ENCODE measurements around the gene ADAM12.

Gene ADAM12

GRCh38 chr10:126387931-126388911 is at the start of gene ADAM12:
Gene ADAM12 (minus strand): TSS chr10:126388477. CDS start chr10:126388145, 332 bp downstream.
- H3K36me3 ChIP-seq (ENCODE audit: insufficient read depth, low read length) = no peaks in the 10 kb centered on the region
- no peak within 1 kb of the TSS for H2AFZ ChIP-seq (ENCODE audit: low read length)
- TF ChIP-seq EZH2phosphoT487 (IDR thresholded peaks at IDR 0.05; ENCODE audit: borderline replicate concordance) (no peak), CTCF (conservative IDR thresholded peaks at IDR 0.05; ENCODE audit: low read length) (no peak)

GRCh38 chr10:126437635-126438406 is 49.5 kb upstream of the ADAM12 start:
- no peak overlapping the region for H2AFZ ChIP-seq (ENCODE audit: low read length)
- TF ChIP-seq EZH2phosphoT487 (IDR thresholded peaks at IDR 0.05; ENCODE audit: borderline replicate concordance) (no peak), CTCF (conservative IDR thresholded peaks at IDR 0.05; ENCODE audit: low read length) (no peak)
- H3F3A ChIP-seq (ENCODE audit: low read depth) = no peaks in the 10 kb centered on the region
- H3K9me3 ChIP-seq (ENCODE audit: insufficient read depth, low read depth, low read length) = no peaks in the 10 kb centered on the region
- H3K4me2 ChIP-seq (ENCODE audit: low read depth, low read length, poor library complexity, severe bottlenecking) = no peak overlapping the region
- H3K4me3 ChIP-seq (ENCODE audit: low read length, poor library complexity, severe bottlenecking) = no peak overlapping the region
- no peaks in the 10 kb centered on the region for H3K9me2 ChIP-seq (replicated peaks; ENCODE audit: low read depth, low read length)
- H3K4me1 ChIP-seq (ENCODE audit: insufficient read depth, low read length, poor library complexity, severe bottlenecking) = no peaks in the 10 kb centered on the region
- no peaks in the 10 kb centered on the region for H4K20me1 ChIP-seq (ENCODE audit: insufficient read depth, low read length, poor library complexity, severe bottlenecking)
- no peak overlapping the region for H3K9ac ChIP-seq (ENCODE audit: low read depth, low read length, poor library complexity, severe bottlenecking)
- H3K36me3 ChIP-seq (ENCODE audit: insufficient read depth, low read length) = no peaks in the 10 kb centered on the region
- no peaks in the 10 kb centered on the region for H3K79me2 ChIP-seq (ENCODE audit: insufficient read depth, low read length)
- no peaks in the 10 kb centered on the region for H3K27me3 ChIP-seq (ENCODE audit: insufficient read depth, low read length, poor library complexity, severe bottlenecking)

More at GRCh38 chr10:126387931-126388911, at the start of gene ADAM12:
- Histone ChIP-seq H3K9me2 (replicated peaks; ENCODE audit: low read depth, low read length) (no peaks in the 10 kb centered on the region), H4K20me1 (ENCODE audit: insufficient read depth, low read length, poor library complexity, severe bottlenecking) (no peaks in the 10 kb centered on the region), H3K4me3 (ENCODE audit: low read length, poor library complexity, severe bottlenecking) (no peak within 1 kb of the TSS), H3K27me3 (ENCODE audit: insufficient read depth, low read length, poor library complexity, severe bottlenecking) (no peaks in the 10 kb centered on the region), H3K79me2 (ENCODE audit: insufficient read depth, low read length) (no peaks in the 10 kb centered on the region), H3K9ac (ENCODE audit: low read depth, low read length, poor library complexity, severe bottlenecking) (no peak within 1 kb of the TSS), H3K4me1 (ENCODE audit: insufficient read depth, low read length, poor library complexity, severe bottlenecking) (no peaks in the 10 kb centered on the region), H3K9me3 (ENCODE audit: insufficient read depth, low read depth, low read length) (0 out of 2 replicates have a peak, but pooled peaks cover 3% of the 10 kb centered on the region), H3F3A (ENCODE audit: low read depth) (no peaks in the 10 kb centered on the region), H3K4me2 (ENCODE audit: low read depth, low read length, poor library complexity, severe bottlenecking) (no peak within 1 kb of the TSS)

DNA sequence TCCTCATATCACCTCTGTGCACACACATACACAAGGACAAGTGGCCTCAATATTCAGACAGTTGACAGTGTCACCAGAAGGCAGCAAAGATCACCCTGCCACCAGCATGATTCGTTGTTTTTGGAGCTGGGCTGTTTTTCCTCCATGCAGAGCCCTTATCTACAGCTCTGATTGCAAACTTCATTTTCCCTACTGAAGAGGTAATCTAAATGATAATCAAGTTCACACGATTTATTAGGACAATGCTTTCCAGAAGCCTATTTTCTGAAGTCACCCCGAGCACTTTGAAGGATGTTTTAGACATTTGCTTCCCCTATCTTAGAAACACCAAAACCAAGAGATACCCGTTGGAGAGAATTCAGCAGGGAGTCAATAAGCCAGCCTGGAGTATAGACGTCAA is 46.0 kb upstream of the ADAM12 start:
- TF ChIP-seq CTCF (conservative IDR thresholded peaks at IDR 0.05; ENCODE audit: low read length) (no peak), EZH2phosphoT487 (IDR thresholded peaks at IDR 0.05; ENCODE audit: borderline replicate concordance) (no peak)
- no peak overlapping the region for H3K9ac ChIP-seq (ENCODE audit: low read depth, low read length, poor library complexity, severe bottlenecking)
- H4K20me1 ChIP-seq (ENCODE audit: insufficient read depth, low read length, poor library complexity, severe bottlenecking) = no peaks in the 10 kb centered on the region
- no peaks in the 10 kb centered on the region for H3F3A ChIP-seq (ENCODE audit: low read depth)
- H2AFZ ChIP-seq (ENCODE audit: low read length) = no peak overlapping the region
- no peaks in the 10 kb centered on the region for H3K36me3 ChIP-seq (ENCODE audit: insufficient read depth, low read length)
- H3K9me2 ChIP-seq (replicated peaks; ENCODE audit: low read depth, low read length) = no peaks in the 10 kb centered on the region
- H3K9me3 ChIP-seq (ENCODE audit: insufficient read depth, low read depth, low read length) = peaks cover 7% of the 10 kb centered on the region; the same call in 1 of the 2 replicates
- H3K27me3 ChIP-seq (ENCODE audit: insufficient read depth, low read length, poor library complexity, severe bottlenecking) = no peaks in the 10 kb centered on the region
- H3K4me2 ChIP-seq (ENCODE audit: low read depth, low read length, poor library complexity, severe bottlenecking) = no peak overlapping the region
- H3K4me3 ChIP-seq (ENCODE audit: low read length, poor library complexity, severe bottlenecking) = no peak overlapping the region
- no peaks in the 10 kb centered on the region for H3K4me1 ChIP-seq (ENCODE audit: insufficient read depth, low read length, poor library complexity, severe bottlenecking)
- H3K79me2 ChIP-seq (ENCODE audit: insufficient read depth, low read length) = no peaks in the 10 kb centered on the region

Measured in Loucy (cell line).